Esophagus muscularis mucosa (tissue), 4 donors: ENCODE data around the gene NFATC1. TPM values are rescaled to one million over a fixed set of nuclear protein-coding genes. Genes with fewer than 3 reads are reported as not detected.
A peak's percentile ranks its signal among the peaks of the same experiment; 100 is the strongest.

Experiments
- DNase-seq: peaks from one replicate; pipeline ENCODE4 v3.0.0-alpha.2; 2017; ENCODE audit errors: extremely low spot score
- H3K27ac ChIP-seq, 4 donors: fragments of 200-600 bp; sonication (generic); replicated peaks in 1 of 4; 1 replicate in 3 of 4; 2 replicates in 1 of 4; pipeline ENCODE4 v1.5.1; 2016 to 2019; ENCODE audit warnings: mild to moderate bottlenecking in 1 of 4
- H3K27me3 ChIP-seq, 4 donors: fragments of 200-600 bp; sonication (generic); one replicate each; pipeline versions ENCODE4 v1.5.1 to v1.6.0; 2016 to 2019
- H3K36me3 ChIP-seq, 4 donors: fragments of 200-600 bp; sonication (generic); one replicate each; pipeline ENCODE4 v1.5.1; 2016 to 2019
- H3K4me1 ChIP-seq, 4 donors: fragments of 200-600 bp; sonication (generic); one replicate each; pipeline ENCODE4 v1.5.1; 2016 to 2019
- H3K4me3 ChIP-seq, 4 donors: fragments of 200-600 bp; sonication (generic); 1 replicate in 2 of 4; 2 replicates in 2 of 4; pipeline ENCODE4 v1.5.1; 2016 to 2019; ENCODE audit warnings: mild to moderate bottlenecking in 4 of 4, moderate library complexity in 1 of 4
- H3K9me3 ChIP-seq, 4 donors: fragments of 200-600 bp; sonication (generic); 1 replicate in 3 of 4; 2 replicates in 1 of 4; pipeline ENCODE4 v1.5.1; 2016 to 2019
- EP300 ChIP-seq: sonication (generic); formaldehyde crosslinking; IDR thresholded peaks from one replicate; pipeline ENCODE4 v1.6.1; 2017; ENCODE audit warnings: antibody characterized with exemption
- POLR2A ChIP-seq: fragments of 450-650 bp; IDR thresholded peaks from one replicate; pipeline ENCODE4 v1.6.1; 2017; ENCODE audit warnings: antibody characterized with exemption, moderate library complexity, mild to moderate bottlenecking, low read depth
- POLR2AphosphoS5 ChIP-seq, 2 donors: sonication (generic); formaldehyde crosslinking; IDR thresholded peaks; one replicate each; pipeline ENCODE4 v1.6.1; 2017; ENCODE audit warnings: antibody characterized with exemption in 2 of 2
- WGBS: methylation state at CpG from one replicate; pipeline ENCODE4 v1.1.5; 2018; 5-methylcytosine and 5-hydroxymethylcytosine counted together
- intact Hi-C: fragments of 100-400 bp; cut with DNase I; formaldehyde crosslinking; loops from one replicate; pipeline ENCODE4 v1.15.1; 2023
- total RNA-seq, 4 donors: library from RNA; depleted of rRNA; stranded (reverse); fragments of >200 nt; gene quantifications; one replicate each; pipeline versions ENCODE4 v1.1.0 to v1.2.1, GENCODE V29; 2016
- TF ChIP-seq, protein P1 (sequence below), 3 experiments: fragments of 200-600 bp in 2 of 3; fragments of 450-650 bp in 1 of 3; sonication (generic) in 2 of 3; IDR thresholded peaks; one replicate each; pipeline ENCODE4 v1.5.1; 2017 to 2019; ENCODE audit warnings: antibody characterized with exemption in 3 of 3, mild to moderate bottlenecking in 2 of 3, moderate library complexity in 1 of 3

Gene NFATC1
- total RNA-seq, 4 donors from 2014 or later, result 15.0 to 22.0 (median 17.8) TPM

DNA sequence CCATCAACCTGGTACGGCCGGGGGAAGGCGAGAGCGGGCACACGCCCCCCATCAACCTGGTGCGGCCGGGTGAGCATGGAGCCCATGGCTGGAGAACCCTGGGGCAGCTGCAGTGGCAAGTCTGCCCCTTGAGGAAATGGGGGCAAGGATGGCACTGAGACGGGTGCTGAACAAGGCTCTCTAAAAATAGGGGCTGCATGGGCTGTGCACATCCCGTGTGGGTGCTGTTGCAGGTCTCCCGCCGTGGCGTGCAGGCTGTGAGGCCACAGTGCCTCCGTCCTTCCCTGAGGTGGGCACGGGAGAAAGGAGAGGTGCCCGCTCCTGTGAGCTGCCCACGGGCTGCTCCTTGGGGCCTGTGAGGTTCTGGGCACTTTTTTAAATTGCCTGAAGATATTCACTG is 99.2 kb downstream of the NFATC1 start:
- TF ChIP-seq POLR2A (no peak), POLR2AphosphoS5 (IDR thresholded peaks at IDR 0.05) (no peak), EP300 (no peak)
- TF ChIP-seq, protein P1, sequence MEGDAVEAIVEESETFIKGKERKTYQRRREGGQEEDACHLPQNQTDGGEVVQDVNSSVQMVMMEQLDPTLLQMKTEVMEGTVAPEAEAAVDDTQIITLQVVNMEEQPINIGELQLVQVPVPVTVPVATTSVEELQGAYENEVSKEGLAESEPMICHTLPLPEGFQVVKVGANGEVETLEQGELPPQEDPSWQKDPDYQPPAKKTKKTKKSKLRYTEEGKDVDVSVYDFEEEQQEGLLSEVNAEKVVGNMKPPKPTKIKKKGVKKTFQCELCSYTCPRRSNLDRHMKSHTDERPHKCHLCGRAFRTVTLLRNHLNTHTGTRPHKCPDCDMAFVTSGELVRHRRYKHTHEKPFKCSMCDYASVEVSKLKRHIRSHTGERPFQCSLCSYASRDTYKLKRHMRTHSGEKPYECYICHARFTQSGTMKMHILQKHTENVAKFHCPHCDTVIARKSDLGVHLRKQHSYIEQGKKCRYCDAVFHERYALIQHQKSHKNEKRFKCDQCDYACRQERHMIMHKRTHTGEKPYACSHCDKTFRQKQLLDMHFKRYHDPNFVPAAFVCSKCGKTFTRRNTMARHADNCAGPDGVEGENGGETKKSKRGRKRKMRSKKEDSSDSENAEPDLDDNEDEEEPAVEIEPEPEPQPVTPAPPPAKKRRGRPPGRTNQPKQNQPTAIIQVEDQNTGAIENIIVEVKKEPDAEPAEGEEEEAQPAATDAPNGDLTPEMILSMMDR (IDR thresholded peaks at IDR 0.05), result no peak
- peaks cover 9 to 38% (median 32%) of the 10 kb centered on the region in 4 donors for H3K36me3 ChIP-seq
- peaks cover 0 to 14% (median 5%) of the 10 kb centered on the region in 4 donors for H3K9me3 ChIP-seq
- intact Hi-C loops, result no loop called here
- H3K4me1 ChIP-seq, result peaks cover 6 to 26% (median 26%) of the 10 kb centered on the region in 4 donors
- H3K4me3 ChIP-seq, result no peak overlapping the region
- 95% methylated on average over 11 of the region's 16 CpGs for WGBS
- H3K27me3 ChIP-seq, result no peaks in the 10 kb centered on the region
- H3K27ac ChIP-seq, result no peak overlapping the region
- no peak for DNase-seq

DNA sequence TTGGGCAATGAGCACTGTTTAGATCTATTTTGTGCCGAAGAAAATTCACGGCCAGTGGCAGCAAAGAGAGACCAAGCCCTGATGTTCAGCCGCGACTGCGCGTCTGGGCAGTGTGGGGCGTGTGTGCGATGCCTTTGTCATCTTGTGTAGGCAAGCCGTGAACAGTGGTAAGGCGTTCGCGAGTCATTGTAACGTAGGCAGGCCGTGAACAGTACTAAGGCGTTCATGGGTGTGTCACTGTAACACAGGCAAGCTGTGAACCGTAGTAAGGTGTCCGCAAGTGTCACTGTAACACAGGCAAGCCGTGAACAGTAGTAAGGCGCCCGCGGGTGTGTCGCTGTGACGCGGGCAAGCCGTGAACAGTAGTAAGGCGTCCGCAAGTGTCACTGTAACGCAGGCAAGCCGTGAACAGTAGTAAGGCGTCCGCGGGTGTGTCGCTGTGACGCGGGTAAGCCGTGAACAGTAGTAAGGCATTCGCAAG is 99.9 kb downstream of the NFATC1 start:
- intact Hi-C loops, result no loop called here
- Histone ChIP-seq H3K9me3 (peaks cover 0 to 19% (median 5%) of the 10 kb centered on the region in 4 donors), H3K36me3 (peaks cover 5 to 31% (median 27%) of the 10 kb centered on the region in 4 donors), H3K4me3 (no peak overlapping the region), H3K27me3 (no peaks in the 10 kb centered on the region), H3K27ac (no peak overlapping the region), H3K4me1 (peaks cover 6 to 26% (median 26%) of the 10 kb centered on the region in 4 donors)
- 89% methylated on average over 36 of the region's 37 CpGs for WGBS
- no peak for DNase-seq
- no peak for TF ChIP-seq EP300
- no peak for TF ChIP-seq POLR2A
- TF ChIP-seq, protein P1 (IDR thresholded peaks at IDR 0.05), result no peak
- TF ChIP-seq POLR2AphosphoS5 (IDR thresholded peaks at IDR 0.05), result no peak

DNA sequence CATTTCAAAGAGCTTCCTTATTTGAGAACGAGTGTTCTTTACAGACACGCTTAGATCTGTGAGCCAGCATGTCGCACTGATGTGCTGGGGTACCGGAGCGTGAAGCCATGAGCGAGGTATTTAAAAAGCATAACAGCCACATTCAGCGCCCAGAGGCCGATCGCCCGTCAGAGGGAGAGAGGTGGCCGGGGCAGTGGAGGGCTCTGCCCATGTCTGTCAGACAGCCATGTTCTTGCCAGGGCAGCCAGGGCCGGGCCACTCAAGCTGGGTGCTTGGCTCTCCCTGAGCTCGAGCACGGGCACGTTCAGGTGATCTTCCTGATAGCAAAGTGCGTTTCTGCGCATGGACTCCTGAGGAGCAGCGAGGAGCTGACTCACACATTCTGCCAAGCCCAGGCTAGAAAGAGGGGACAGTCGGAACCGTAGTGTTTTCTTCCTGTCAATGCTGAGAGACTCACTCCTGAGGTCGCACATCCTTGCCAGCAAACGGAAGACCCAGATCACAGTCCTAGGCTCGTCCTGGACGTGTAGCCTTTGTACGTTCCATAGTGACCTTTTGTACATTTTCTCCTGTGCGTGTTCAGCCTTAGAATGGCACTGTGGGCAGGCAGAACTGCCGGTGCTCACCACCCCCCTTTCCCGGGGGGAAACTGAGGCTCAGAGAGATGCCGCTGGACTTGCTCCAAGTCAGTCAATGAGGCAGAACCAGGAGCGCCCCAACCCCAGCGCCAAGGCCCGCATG is 100.7 kb downstream of the NFATC1 start:
- 71% methylated on average over 28 of the region's 32 CpGs for WGBS
- Histone ChIP-seq H3K4me1 (peaks cover 6 to 26% (median 26%) of the 10 kb centered on the region in 4 donors), H3K27ac (peak overlapping the region; percentile 65 to 73 (median 70))

DNA sequence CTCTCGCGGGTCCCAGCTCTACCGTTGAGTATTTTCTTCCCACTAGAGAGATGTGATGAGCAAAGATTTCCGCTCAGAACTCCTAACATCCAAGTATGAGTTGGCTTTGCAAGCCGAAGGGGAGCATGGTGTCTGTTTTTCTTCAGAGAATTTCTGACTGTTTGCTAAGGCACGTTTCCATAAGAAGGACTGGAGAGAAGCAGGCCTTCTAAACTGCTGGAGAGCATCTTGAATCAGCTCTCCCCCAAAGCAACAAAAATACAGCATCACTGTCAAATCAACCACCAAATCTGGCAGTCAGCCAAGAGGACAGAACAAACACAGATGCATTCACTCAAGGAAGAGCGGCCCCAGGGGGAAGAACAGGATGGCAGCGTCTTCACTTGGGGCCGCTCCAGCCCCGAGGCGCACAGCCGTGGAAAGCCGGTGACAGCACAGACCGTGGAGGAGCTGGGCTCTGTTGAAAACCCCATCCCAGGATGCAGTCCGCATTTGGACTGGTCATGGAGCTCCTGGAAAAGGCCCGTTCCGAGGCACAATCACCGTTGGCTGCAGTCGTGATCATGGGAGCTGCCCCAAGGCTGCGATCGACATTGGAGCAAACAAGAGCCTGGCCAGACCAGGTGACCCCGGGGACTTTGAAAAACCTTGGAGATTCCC is 101.4 kb downstream of the NFATC1 start:
- H3K27ac ChIP-seq, result peak overlapping the region; percentile 65 to 73 (median 70)
- intact Hi-C loops, result no loop called here

More for the DNA sequence above, 100.7 kb downstream of the NFATC1 start:
- Histone ChIP-seq H3K36me3 (peaks cover 0 to 27% (median 21%) of the 10 kb centered on the region in 4 donors), H3K4me3 (no peak overlapping the region), H3K27me3 (no peaks in the 10 kb centered on the region), H3K9me3 (peaks cover 0 to 19% (median 5%) of the 10 kb centered on the region in 4 donors)
- TF ChIP-seq POLR2AphosphoS5 (IDR thresholded peaks at IDR 0.05), result no peak
- TF ChIP-seq, protein P1 (IDR thresholded peaks at IDR 0.05), result no peak
- no peak for TF ChIP-seq EP300
- TF ChIP-seq POLR2A, result no peak
- no peak for DNase-seq
- intact Hi-C loops, result no loop called here

More for the DNA sequence above, 101.4 kb downstream of the NFATC1 start:
- no peak for TF ChIP-seq POLR2A
- TF ChIP-seq, protein P1 (IDR thresholded peaks at IDR 0.05), result no peak
- TF ChIP-seq POLR2AphosphoS5 (IDR thresholded peaks at IDR 0.05), result peak; percentile 47 to 63
- TF ChIP-seq EP300, result no peak
- no peak for DNase-seq
- H3K27me3 ChIP-seq, result no peaks in the 10 kb centered on the region
- peaks cover 6 to 26% (median 26%) of the 10 kb centered on the region in 4 donors for H3K4me1 ChIP-seq
- peak overlapping the region in 1 of 4 donors; percentile 15 for H3K4me3 ChIP-seq
- 45% methylated on average over 22 of the region's 22 CpGs for WGBS
- H3K9me3 ChIP-seq, result peaks cover 0 to 19% (median 5%) of the 10 kb centered on the region in 4 donors
- H3K36me3 ChIP-seq, result peaks cover 0 to 21% (median 15%) of the 10 kb centered on the region in 4 donors
